ENCODE results near the gene VDR. TPM values are rescaled to one million over a fixed set of nuclear protein-coding genes. Genes with fewer than 3 reads are reported as not detected.

VDR gene
- 10 to 100 TPM; 12.0 to 23.0 TPM for total RNA-seq

DNA sequence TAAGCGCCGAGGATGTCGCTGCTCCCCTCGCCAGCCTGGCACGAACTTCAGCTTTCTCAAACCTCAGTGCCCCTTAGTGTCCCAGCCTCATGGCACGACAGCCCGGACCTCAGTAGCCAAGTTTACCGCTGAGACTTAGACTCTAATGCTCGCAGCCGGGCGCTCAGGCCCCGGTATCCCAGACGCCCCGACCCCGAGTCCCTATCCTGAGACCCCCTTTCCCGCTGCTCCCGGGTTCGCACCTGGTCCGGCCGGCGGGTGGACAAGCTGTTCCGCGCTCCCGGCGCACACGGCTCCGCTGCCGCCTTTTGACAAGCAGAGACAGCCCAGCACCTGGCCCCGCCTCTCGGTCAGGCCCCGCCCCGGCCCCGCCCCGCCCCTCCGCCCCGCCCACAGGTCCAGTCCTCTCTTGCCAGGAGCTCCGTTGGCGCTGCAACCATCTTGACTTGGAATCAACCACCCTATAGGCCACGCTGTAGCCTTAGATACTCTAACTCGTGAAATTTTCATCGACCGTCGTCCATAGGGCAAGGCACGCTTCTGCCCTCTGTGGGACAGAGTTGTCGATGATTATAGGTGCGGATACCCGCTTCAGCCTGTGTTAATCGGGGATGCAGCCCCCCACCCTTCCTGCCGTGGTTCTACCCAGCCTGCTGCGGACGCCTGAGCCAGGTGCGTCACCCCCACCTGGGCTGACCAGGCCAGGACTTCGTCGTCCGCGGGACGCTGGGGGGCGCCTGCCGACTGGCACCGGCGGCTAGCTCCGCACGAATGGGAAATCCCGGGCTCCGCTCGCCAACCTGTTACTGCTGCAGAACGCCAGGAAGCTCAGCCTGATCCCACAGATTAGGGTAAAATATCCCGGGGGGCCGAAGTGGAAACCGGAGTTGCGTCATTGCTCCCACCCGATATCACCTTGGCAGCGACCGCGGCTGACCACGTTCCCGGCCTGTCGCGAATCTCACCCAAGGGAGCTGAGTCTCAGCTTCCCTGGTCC lies at the start of gene VDR:
Gene VDR, minus strand, starts transcription at position 282 of the 997 bp plus-strand sequence. CDS start 25,881 bp downstream, outside the sequence.
- no peaks in the 10 kb centered on the region for H3K9me3 Mint-ChIP-seq
- H3K4me1 Mint-ChIP-seq (ENCODE audit: low read depth in 2 of 2): peaks cover 40 to 43% of the 10 kb centered on the region in 2 donors

DNA sequence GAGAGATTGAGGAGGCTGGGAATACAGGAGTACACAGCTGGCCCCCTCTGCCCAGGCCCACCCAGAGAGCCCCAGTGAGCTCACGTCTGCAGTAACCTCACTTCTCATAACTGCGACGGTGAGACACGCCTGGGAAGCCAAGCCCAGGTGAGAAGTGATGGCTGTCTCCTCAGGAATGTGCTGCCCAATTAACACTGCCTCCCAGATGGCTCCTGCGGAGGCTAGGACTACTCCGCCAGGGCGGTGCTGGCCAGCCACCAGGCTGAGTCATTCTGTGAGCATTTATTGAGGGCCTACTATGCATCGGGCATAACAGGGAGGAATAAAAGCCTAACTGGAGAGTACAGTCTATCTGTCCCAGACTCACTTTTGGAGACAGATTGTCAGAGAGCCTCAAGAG lies 49.3 kb upstream of the VDR start:
- no peaks in the 10 kb centered on the region for H3K4me1 Mint-ChIP-seq (ENCODE audit: low read depth in 2 of 2)
- ATAC-seq: no peak
- H3K27ac Mint-ChIP-seq: no peak overlapping the region
- H3K27me3 Mint-ChIP-seq: peaks cover 7 to 16% of the 10 kb centered on the region in 2 donors
- H3K9me3 Mint-ChIP-seq: no peaks in the 10 kb centered on the region
- H3K4me3 Mint-ChIP-seq: no peak overlapping the region
- no peaks in the 10 kb centered on the region for H3K36me3 Mint-ChIP-seq
- no peak for DNase-seq (ENCODE audit: low spot score)

More for the DNA sequence above, at the start of gene VDR:
- H3K27ac Mint-ChIP-seq: peak within 1 kb of the TSS; percentile 45 to 60
- H3K4me3 Mint-ChIP-seq: peak within 1 kb of the TSS; percentile 97
- H3K27me3 Mint-ChIP-seq: peaks cover 28 to 38% of the 10 kb centered on the region in 2 donors
- no peaks in the 10 kb centered on the region for H3K36me3 Mint-ChIP-seq
- ATAC-seq: peak; percentile 86 to 91
- peak; percentile 66 for DNase-seq (ENCODE audit: low spot score)

DNA sequence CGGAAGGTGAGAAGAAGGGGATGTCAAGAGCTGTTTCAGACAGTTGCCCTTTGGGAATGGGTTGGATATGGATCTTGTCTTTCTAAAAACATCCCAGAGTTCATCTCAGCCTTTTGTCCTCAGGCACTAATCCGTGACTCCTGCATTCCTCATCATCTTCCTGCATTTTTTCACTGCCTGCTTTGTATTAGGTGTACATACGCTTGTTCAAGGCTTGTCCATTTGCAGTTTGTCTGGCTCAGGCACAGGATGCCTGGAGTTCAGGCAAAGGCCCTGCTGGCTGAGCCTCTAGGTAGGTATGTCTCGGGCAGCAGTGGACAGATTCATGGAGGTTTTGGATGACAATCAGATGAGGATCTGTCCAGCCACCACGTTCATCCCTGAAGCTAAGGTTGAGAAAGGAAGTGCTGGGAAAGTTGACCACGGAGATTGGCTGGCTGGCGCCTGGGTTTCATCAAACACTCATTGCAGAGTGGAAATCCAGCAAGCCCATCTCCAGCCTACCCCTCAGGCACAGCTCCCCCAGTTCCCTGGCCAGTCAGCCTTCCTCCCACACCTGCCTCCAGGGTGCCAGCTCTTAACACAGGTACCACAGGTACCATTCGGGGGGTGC lies 46.2 kb upstream of the VDR start:
- Mint-ChIP-seq H3K27me3 (peaks cover 13 to 18% of the 10 kb centered on the region in 2 donors), H3K27ac (no peak overlapping the region), H3K9me3 (no peaks in the 10 kb centered on the region), H3K36me3 (no peaks in the 10 kb centered on the region), H3K4me1 (ENCODE audit: low read depth in 2 of 2) (no peaks in the 10 kb centered on the region), H3K4me3 (no peak overlapping the region)
- ATAC-seq (no peak), DNase-seq (ENCODE audit: low spot score) (no peak)

DNA sequence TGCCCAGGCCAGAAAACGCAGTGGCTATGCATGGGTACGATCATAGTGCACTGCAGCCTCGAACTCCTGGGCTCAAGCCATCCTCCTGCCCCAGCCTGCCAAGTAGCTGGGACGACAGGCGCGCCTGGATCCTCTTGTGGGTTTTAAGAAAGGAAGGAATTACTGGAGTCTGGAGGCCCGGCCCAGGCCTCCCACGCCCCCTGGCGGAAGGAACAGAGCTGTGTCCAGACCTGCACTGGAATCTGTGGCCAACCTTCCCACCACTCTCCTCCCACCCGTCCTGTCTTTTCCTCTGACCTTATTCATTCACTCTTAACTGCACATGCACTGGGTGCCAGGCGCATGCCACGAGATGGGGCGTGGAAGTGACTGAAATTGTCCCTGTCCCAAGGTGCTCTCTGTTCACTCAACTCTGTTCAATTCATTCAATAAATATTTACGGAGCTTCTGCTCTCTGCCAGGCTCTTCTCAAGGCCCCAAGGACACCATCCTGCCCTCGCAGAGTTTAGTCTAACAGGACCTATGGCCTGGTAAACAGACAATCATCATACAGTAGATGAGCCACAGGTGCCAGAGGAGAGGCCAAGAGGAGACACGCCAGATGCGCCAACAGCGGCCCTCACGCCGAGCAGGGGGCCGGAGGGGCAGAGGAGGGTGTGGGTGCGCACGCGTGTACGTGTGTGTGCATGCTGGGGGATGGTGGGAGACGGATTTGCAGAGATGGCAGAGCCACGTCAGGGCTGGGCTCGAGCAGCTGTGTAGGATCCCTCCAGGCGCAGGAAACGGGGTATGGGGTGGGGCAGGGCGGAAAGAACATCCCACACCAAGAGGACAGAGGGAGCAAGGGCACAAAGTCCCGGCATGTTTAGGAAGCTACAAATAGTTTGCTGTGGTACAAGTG lies 44.9 kb upstream of the VDR start:
- peaks cover 13 to 22% of the 10 kb centered on the region in 2 donors for H3K27me3 Mint-ChIP-seq
- no peak for DNase-seq (ENCODE audit: low spot score)
- ATAC-seq: peak; percentile 59 to 69
- no peaks in the 10 kb centered on the region for H3K9me3 Mint-ChIP-seq
- no peak overlapping the region for H3K27ac Mint-ChIP-seq
- H3K36me3 Mint-ChIP-seq: no peaks in the 10 kb centered on the region
- H3K4me3 Mint-ChIP-seq: no peak overlapping the region
- no peaks in the 10 kb centered on the region for H3K4me1 Mint-ChIP-seq (ENCODE audit: low read depth in 2 of 2)

DNA sequence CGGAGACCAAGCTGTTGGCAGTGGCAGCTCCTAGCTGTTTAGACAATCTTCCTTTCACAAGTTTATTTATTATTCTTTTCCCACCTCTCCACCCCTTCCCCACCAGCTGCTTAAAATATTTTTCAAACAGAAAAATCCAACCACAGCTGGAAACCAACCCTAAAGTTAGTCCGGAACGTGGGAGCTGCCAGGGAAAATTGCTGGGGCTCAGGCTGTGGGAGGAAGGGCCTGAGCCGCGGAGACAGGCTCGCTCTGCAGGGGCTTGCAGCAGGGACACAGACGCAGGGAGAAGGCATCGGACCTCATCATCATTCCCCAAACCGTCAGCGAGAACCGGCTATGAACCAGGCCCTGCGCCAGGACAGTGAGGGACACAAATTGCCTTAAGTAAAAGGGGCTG lies 42.5 kb upstream of the VDR start:
- Mint-ChIP-seq H3K27ac (no peak overlapping the region), H3K27me3 (peaks cover 6 to 20% of the 10 kb centered on the region in 2 donors)

DNA sequence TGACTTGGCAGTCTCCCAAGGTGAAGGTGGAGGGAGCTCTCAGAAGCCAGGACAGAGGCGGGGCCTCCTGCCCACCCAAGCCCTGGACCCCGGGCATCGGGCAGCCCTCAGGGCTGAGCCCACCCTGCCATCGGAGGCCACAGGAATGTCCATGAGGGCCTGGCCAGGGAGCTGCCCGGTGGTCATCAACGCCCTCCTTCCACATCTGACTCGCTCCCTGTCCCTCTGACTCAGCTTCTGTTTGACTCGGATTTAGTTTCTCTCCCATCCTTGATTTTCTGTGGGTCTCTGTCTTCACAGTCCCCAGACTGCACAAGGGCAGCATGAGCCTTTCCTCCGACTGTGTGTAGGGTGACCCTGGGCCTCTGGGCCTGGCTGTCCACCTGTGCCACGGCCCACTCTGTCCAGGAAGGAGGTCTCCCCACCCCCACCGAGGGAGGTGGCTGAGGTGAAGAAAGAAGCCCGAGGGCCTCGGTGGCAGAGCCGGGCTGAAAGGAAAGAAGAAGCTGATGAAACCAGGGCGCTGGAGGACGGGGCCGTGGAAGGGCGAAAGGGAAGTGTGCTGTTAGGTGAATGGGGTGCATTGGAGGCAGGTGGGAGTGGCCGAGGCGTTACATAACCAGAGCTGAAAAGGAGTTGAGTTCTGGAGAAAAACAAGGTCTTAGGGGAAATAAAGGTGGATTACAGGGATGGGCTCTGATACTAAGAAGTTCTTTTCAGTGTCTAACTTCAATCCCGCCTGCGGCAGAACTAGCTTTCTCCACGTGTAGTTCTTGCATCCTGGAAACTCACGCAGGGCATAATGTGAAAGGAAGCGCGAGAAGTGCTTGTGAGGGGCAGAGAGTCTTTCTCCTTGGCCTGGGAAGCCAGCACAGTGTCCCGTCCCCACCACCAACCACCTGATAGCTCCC lies 41.9 kb upstream of the VDR start:
- H3K27ac Mint-ChIP-seq: no peak overlapping the region
- DNase-seq (ENCODE audit: low spot score): no peak
- H3K9me3 Mint-ChIP-seq: no peaks in the 10 kb centered on the region
- no peaks in the 10 kb centered on the region for H3K36me3 Mint-ChIP-seq
- ATAC-seq: no peak
- H3K4me3 Mint-ChIP-seq: no peak overlapping the region
- peaks cover under 1% of the 10 kb centered on the region in 2 donors for H3K4me1 Mint-ChIP-seq (ENCODE audit: low read depth in 2 of 2)
- H3K27me3 Mint-ChIP-seq: peaks cover 8 to 19% of the 10 kb centered on the region in 2 donors

More for the DNA sequence above, 42.5 kb upstream of the VDR start:
- H3K4me1 Mint-ChIP-seq (ENCODE audit: low read depth in 2 of 2): no peaks in the 10 kb centered on the region
- DNase-seq (ENCODE audit: low spot score) (no peak), ATAC-seq (no peak)
- no peaks in the 10 kb centered on the region for H3K9me3 Mint-ChIP-seq
- H3K4me3 Mint-ChIP-seq: no peak overlapping the region
- no peaks in the 10 kb centered on the region for H3K36me3 Mint-ChIP-seq

DNA sequence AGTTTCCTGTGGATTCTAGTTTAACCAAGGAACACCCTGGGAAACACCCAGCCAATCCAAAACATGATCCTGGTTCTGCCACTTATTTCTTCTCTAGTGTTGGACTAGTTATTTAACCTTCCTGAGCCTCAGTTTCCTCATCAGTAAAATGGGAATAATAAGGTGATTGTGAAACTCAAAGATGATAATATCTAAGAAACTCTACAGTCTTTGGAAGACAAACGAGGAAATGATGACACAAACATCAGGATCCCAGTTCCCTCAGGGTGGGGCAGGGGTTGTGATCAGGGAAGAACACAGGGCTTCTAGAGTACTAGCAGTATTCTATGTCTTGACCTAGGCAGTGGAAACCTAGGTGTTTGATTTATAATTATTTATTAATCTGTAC lies 40.5 kb upstream of the VDR start:
- H3K27me3 Mint-ChIP-seq: peaks cover 18 to 25% of the 10 kb centered on the region in 2 donors
- ATAC-seq (no peak), DNase-seq (ENCODE audit: low spot score) (no peak)
- no peak overlapping the region for H3K27ac Mint-ChIP-seq
- no peaks in the 10 kb centered on the region for H3K36me3 Mint-ChIP-seq
- no peak overlapping the region for H3K4me3 Mint-ChIP-seq
- H3K4me1 Mint-ChIP-seq (ENCODE audit: low read depth in 2 of 2): peaks cover 12 to 14% of the 10 kb centered on the region in 2 donors
- H3K9me3 Mint-ChIP-seq: no peaks in the 10 kb centered on the region

DNA sequence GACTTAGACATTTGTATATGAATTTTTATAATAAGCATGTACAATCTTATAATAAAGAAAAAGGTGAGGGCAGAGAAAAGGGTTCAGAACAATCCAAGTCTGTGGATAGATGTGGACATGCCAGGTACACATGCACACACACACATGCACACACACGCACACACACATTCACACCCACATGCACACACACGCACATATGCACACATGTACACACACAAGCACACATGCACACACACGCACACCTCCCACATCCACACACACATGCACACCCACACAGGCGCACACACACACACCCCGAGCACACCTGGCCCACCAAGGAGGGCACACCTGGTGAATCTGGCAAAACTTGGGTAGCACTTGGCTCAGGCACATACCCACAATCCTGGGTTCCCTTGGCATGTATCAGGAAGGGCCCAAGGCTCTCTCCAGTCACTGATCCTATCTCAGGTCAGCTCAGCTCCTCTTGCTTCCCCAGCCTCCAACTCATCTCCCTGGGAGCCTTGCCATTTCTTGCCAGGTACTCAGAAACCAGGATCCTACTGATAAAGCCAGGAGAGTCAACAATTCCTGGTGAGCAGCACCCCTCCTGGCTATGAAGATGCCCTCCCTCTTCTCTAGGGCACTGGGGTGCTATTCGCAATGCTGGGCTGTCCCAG lies 40.0 kb upstream of the VDR start:
- H3K27me3 Mint-ChIP-seq: peaks cover 23 to 29% of the 10 kb centered on the region in 2 donors
- H3K27ac Mint-ChIP-seq: no peak overlapping the region
- DNase-seq (ENCODE audit: low spot score) (no peak), ATAC-seq (no peak)
- H3K4me1 Mint-ChIP-seq (ENCODE audit: low read depth in 2 of 2): peaks cover 16 to 19% of the 10 kb centered on the region in 2 donors
- H3K9me3 Mint-ChIP-seq: no peaks in the 10 kb centered on the region
- no peak overlapping the region for H3K4me3 Mint-ChIP-seq
- H3K36me3 Mint-ChIP-seq: no peaks in the 10 kb centered on the region

DNA sequence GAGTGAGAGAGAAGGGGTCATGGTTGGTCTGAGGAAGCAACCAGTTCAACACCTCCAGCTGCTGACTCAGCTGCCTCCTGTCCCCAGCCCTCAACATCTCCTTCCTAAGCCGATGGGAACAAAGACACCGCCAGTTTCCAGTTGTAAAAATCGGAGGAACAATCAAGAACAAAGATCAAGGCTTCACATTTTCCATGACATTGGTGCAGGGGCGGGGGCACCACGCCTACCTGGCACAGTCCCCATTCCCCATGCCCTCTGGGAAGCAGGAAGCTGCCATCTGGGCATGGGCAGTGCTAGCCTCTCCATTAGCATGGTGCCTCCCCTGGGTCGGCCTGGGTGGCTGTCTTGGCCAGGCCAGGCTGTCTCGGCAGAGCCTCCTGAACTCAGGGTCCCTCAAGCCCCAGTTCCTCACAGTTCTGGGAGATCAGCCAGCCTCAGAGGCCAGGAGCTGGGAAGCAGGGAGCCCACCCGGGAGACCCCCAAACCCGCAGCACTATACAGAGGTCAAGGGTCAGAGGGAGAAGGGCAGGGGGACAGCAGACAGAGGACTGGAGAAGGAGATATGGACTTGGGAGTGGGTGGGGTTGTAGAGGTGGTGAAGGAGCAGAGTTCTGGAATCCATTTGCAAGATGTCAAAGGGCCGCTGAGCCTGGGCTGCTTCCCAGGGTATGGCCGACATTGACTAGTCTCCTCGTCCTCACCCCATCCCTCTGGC lies 39.0 kb upstream of the VDR start:
- no peak for ATAC-seq
- Mint-ChIP-seq H3K4me1 (ENCODE audit: low read depth in 2 of 2) (peaks cover 16 to 21% of the 10 kb centered on the region in 2 donors), H3K27ac (no peak overlapping the region), H3K9me3 (no peaks in the 10 kb centered on the region), H3K27me3 (peaks cover 26 to 32% of the 10 kb centered on the region in 2 donors), H3K36me3 (no peaks in the 10 kb centered on the region), H3K4me3 (no peak overlapping the region)
- no peak for DNase-seq (ENCODE audit: low spot score)

DNA sequence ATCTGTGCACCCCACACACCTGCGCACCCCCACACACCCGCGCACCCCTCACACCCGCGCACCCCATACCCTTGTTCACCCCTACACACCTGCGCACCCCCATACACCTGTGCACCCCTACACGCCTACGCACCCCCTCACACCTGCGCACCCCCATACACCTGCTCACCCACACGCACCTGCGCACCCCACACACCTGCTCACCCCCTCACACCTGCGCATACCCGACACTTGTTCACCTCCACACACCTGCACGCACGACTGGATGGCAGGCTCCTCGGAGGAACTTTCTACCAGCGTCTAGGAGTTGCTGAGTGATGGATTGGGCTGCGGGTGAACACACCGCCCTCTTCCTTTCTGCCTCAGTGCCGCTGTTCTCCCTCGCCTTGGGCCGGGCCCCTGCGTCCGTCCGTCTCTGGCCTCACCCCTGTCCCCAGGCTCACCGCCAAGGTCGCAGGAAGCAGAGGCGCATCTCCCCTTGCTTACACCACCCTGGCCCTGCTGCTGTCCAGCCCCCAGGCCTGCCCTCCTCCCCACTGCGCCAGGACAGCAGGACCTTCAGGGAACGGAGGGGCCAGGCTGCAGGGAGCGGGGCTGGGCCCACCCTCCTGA lies 37.9 kb upstream of the VDR start:
- no peak overlapping the region for H3K27ac Mint-ChIP-seq
- no peak overlapping the region for H3K4me3 Mint-ChIP-seq
- DNase-seq (ENCODE audit: low spot score): no peak
- H3K4me1 Mint-ChIP-seq (ENCODE audit: low read depth in 2 of 2): peaks cover 16 to 21% of the 10 kb centered on the region in 2 donors
- H3K9me3 Mint-ChIP-seq: no peaks in the 10 kb centered on the region
- no peaks in the 10 kb centered on the region for H3K36me3 Mint-ChIP-seq
- ATAC-seq: no peak
- H3K27me3 Mint-ChIP-seq: peaks cover 26 to 32% of the 10 kb centered on the region in 2 donors

DNA sequence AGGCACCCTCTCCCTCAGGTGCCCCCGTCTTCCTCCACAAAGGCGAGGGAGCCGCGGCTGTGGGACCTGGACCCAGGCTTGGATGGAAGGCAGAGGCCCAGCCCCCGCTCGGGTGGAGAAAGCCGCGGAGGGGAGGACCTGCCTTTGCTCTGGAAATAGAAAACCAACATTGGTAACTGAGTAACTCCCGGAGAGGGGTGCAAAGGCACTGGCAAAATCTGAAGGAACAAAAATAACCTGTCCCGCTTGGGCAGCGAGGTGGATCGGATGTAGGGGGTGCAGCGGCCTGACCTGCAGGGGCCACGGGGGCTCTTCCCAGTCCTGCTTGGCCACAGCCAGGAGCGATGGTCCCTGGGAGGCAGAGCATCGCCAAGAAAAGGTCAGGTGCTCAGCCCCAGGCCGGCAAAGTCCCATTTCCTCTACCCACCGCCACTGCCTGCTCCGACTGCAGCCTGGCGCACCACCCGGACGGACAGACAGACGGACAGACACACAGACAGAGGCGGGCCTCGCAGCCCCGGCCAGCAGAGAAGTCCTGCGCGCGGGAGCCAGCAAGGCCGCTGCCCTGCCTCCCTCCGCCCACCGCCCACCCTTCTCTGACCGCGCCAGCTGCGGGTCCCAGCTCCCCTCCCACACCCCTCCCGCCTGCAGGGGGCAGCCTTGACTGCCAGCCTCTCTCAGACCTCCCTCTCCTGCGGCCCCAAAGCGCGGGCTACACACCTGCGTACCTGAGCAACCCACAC lies 37.2 kb upstream of the VDR start:
- peaks cover 26 to 36% of the 10 kb centered on the region in 2 donors for H3K27me3 Mint-ChIP-seq
- ATAC-seq (peak; percentile 22 to 46), DNase-seq (ENCODE audit: low spot score) (no peak)
- H3K36me3 Mint-ChIP-seq: no peaks in the 10 kb centered on the region
- no peak overlapping the region for H3K4me3 Mint-ChIP-seq
- H3K4me1 Mint-ChIP-seq (ENCODE audit: low read depth in 2 of 2): peaks cover 16 to 21% of the 10 kb centered on the region in 2 donors
- no peak overlapping the region for H3K27ac Mint-ChIP-seq
- H3K9me3 Mint-ChIP-seq: no peaks in the 10 kb centered on the region
